HG03095 (cell line): Measurements from ENCODE around the gene ZNF701.

Experiments
- ATAC-seq: cut with Tn5 transposase; IDR thresholded peaks from one replicate; pipeline ENCODE4 v1.9.1; 2021; ENCODE audit warnings: moderate library complexity; ENCODE audit not compliant: unreplicated experiment

ZNF701 gene

GRCh38 chr19:52635786-52636570 lies 65.9 kb downstream of the ZNF701 start:
- no peak for ATAC-seq
